ENCODE measurements around the gene CCNG2.

DNA sequence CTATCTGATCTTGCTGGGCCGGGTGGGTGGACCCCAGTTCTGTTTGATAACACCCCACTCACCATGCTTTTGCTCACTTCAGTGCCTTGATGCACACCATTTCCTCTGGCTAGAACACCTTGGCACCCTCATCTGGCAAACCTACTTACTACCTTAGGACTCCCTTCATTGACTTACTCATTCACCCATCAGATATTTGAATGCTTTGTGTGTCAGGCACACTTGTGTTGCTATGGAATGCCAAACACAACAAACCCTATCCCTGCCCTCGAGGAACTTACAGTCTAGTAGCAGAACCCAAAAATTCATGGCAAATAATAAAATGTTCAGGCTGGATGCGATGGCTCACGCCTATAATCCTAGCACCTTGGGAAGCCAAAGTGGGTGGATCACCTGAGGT is 13.9 kb downstream of the CCNG2 start:
- TF ChIP-seq, protein P1, sequence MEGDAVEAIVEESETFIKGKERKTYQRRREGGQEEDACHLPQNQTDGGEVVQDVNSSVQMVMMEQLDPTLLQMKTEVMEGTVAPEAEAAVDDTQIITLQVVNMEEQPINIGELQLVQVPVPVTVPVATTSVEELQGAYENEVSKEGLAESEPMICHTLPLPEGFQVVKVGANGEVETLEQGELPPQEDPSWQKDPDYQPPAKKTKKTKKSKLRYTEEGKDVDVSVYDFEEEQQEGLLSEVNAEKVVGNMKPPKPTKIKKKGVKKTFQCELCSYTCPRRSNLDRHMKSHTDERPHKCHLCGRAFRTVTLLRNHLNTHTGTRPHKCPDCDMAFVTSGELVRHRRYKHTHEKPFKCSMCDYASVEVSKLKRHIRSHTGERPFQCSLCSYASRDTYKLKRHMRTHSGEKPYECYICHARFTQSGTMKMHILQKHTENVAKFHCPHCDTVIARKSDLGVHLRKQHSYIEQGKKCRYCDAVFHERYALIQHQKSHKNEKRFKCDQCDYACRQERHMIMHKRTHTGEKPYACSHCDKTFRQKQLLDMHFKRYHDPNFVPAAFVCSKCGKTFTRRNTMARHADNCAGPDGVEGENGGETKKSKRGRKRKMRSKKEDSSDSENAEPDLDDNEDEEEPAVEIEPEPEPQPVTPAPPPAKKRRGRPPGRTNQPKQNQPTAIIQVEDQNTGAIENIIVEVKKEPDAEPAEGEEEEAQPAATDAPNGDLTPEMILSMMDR (IDR thresholded peaks at IDR 0.05 in 8 of 11, conservative IDR thresholded peaks at IDR 0.05 in 3 of 11), result no peak
- TF ChIP-seq POLR2A (IDR thresholded peaks at IDR 0.05), result no peak
